ENCODE results near the gene CMIP.
"Not testable (repeated sequence)": the region's sequence is repeated elsewhere in the genome, so short reads cannot be mapped to it uniquely, and the experiment has no call there.

CMIP gene

GRCh38 chr16:81421126-81421525 lies 23.5 kb upstream of the CMIP start:
- DNase-seq (ENCODE audit: low read depth): no peak

GRCh38 chr16:81421536-81421935 lies 23.1 kb upstream of the CMIP start:
- DNase-seq (ENCODE audit: low read depth): no peak

DNA sequence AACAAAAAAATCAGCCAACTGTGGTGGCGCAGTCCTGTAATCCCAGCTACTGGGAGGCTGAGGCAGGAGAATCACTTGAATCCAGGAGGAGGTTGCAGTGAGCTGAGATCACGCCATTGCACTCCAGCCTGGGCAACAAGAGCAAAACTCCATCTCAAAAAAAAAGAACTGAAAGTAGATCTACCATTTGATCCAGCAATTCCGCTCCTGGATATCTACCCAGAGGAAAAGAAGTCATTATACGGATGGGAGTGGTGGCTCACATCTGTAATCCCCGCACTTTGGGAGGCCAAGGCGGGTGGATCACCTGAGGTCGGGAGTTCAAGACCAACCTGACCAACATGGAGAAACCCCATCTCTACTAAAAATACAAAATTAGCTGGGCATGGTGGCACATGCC lies 22.5 kb upstream of the CMIP start:
- not testable (repeated sequence) for DNase-seq (ENCODE audit: low read depth)

- no peak for DNase-seq (ENCODE audit: low read depth)
These were observed 19.8 kb upstream of the CMIP start for GRCh38 chr16:81424771-81425170.

- DNase-seq (ENCODE audit: low read depth): no peak
These were observed 17.4 kb upstream of the CMIP start for GRCh38 chr16:81427219-81427618.

DNA sequence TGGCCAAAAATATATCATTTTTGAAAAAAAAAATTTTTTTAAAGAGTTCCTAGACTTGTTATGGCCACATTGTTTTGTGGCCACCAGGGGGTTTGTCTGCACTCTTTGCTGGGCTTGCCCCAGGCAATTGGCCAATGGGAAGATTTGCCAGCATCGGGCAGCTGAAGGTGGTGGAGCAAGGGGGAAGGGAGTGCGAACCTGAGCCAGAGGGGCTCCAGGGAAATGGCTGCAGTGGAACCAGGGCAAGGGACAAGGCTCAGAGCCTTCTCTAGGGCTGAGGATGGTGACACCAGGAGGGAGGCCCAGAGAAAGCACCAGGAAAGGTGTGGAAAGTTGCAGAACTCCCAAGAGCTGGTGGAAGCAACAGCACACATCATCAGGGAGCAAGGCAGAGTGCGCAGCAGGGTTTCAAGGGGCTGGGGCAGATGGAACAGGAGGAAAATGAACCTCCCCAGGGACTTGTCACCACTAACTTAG lies 15.5 kb upstream of the CMIP start:
- no peak for DNase-seq (ENCODE audit: low read depth)

DNA sequence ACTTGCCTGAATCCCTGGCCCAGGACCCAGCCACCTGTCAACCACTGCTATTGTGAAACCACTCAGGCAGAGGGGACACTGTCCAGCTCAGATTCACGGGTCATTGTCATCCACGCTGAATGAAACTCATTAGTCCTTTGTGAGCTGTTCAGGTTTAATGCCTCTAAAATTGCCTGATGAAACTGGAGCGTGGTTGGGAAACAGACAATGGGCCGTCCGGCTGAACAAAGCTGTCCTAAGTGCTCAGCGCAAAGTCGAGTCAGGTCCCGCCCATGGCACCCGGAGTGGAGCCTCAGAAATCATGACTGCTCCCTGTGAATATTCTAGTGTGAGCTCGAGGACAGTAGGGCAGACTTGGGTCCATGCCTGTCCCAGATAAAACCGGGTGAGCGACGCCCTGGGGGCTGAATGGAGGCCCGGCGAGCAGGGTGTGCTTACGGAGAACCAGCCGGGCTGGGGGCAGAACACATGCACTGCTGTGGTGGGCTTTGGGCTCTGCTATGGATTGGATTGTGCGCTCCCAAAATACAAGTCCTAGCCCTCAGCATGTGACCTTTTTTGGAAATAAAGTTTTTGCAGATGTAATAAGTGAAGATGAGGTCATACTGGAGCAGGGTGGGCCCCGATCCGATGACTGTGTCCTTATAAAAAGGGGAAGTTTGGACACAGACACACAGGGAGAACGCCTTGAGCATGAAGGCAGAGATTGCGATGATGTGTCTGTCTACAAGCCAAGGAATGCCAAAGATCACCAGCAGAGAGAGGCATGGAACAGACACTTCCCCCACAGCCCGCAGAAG lies 12.9 kb upstream of the CMIP start:
- no peak for DNase-seq (ENCODE audit: low read depth)

- no peak for DNase-seq (ENCODE audit: low read depth)
These were observed 11.6 kb upstream of the CMIP start for GRCh38 chr16:81432937-81433557.

DNA sequence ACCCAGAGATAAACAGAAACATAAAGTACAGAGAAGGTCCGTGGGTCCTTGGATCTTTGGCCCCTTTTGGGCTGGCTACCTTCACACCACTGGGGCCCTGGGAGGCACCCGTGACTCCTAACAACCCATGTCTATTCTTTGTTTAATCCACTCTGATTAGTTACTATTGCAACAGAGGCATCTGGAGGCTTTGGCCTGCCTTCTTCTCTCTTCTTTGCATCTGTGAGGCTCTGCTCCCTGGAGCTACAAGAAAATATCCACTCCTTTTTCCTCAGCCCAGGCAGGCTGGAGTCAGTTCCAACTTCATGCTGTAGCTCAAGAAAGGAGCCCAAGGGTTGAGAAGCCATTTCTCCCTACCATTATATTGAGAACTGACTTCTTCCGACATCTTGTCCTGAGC lies 9.5 kb upstream of the CMIP start:
- DNase-seq (ENCODE audit: low read depth): no peak

GRCh38 chr16:81435567-81435966 lies 9.0 kb upstream of the CMIP start:
- no peak for DNase-seq (ENCODE audit: low read depth)

DNA sequence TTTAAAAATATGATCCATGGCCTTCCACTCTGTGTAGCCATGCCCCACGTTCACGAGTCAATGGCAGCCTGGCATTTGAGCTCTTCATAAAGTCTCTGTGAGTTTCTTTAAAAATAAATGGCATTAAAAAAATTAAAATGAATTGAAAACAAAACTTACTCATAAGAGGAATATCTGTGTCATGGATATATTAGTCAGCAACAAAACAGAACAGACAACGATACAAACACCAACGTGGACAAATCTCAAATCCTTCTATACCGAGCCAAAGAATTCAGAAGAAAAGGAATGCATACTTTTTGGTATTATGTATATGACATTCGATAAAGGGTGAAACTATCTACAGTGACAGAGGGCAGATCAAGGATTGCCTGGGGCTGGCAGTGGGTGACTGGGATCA lies 8.2 kb upstream of the CMIP start:
- DNase-seq (ENCODE audit: low read depth): no peak

GRCh38 chr16:81437865-81438264 lies 6.7 kb upstream of the CMIP start:
- DNase-seq (ENCODE audit: low read depth): no peak

GRCh38 chr16:81440888-81441761 lies 3.5 kb upstream of the CMIP start:
- DNase-seq (ENCODE audit: low read depth): no peak

GRCh38 chr16:81442220-81442915 lies 2.2 kb upstream of the CMIP start:
- no peak for DNase-seq (ENCODE audit: low read depth)

GRCh38 chr16:81442916-81443687 lies 1.5 kb upstream of the CMIP start:
- DNase-seq (ENCODE audit: low read depth): no peak

- DNase-seq (ENCODE audit: low read depth): no peak
These were observed 740 bp upstream of the CMIP start for GRCh38 chr16:81443688-81444447.

DNA sequence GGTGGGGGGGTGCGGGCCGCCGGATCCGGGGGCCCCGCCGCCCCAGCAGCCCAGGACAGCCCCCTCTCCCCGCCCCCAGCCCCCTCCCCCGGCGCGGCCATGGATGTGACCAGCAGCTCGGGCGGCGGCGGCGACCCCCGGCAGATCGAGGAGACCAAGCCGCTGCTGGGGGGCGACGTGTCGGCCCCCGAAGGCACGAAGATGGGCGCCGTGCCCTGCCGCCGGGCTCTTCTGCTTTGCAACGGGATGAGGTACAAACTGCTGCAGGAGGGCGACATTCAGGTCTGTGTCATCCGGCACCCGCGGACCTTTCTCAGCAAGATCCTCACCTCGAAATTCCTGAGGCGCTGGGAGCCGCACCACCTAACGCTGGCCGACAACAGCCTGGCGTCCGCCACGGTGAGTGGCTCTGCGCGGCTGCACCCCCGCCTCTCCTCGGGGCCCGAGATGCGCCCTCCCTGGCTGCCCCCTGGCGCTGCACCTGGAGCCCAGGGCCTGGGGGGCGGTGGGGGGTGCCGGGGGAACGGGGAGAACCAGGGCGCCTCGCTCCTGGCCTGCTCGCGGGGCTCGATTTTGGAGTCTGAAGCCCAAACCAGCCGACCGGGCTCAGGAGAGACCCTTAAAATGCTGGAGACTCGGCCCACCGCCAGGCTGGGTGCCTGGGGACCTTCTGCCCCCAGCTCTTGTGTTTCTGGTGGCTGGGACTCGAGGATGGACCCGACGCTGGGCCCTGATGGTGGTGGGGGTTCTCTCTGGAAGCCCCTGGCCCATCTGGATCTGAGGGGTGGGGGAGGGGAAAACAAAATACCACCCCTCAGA lies 744 bp downstream of the CMIP start:
- peak; percentile 19 for DNase-seq (ENCODE audit: low read depth)

- DNase-seq (ENCODE audit: low read depth): no peak
These were observed 1.6 kb downstream of the CMIP start for GRCh38 chr16:81445966-81446906.
